B cell (primary cell): ENCODE data around the gene SHB. TPM values are rescaled to one million over a fixed set of nuclear protein-coding genes. Genes with fewer than 3 reads are reported as not detected.

Experiments used
- ATAC-seq: fragments of 200-7000 bp; cut with Tn5 transposase; one replicate; pipeline ENCODE4 v1.10.0; 2021; ENCODE audit warnings: low read depth, mild to moderate bottlenecking, moderate number of reproducible peaks, moderate library complexity
- CTCF ChIA-PET: fragments of 350-600 bp; sonication (Branson Sonifier 250); formaldehyde crosslinking; loops from one replicate; lab custom pipeline; 2021; ENCODE audit warnings: antibody characterized with exemption, inconsistent platforms; lab: Charles Lee
- POLR2A ChIA-PET: fragments of 350-600 bp; sonication (Branson Sonifier 250); formaldehyde crosslinking; loops from one replicate; lab custom pipeline; 2021; ENCODE audit warnings: antibody characterized with exemption; lab: Charles Lee
- DNase-seq: peaks from one replicate; pipeline ENCODE4 v3.0.0; 2013
- H2AFZ ChIP-seq: 2 replicates; pipeline ENCODE4 v1.6.1; 2012; ENCODE audit warnings: mild to moderate bottlenecking, low read depth, low read length; ENCODE audit not compliant: insufficient read depth, poor library complexity, severe bottlenecking
- H3K27ac ChIP-seq, 2 donors: 1 replicate in 1 of 2; 2 replicates in 1 of 2; pipeline ENCODE4 v1.5.1; 2012 to 2013; ENCODE audit warnings: low read length in 2 of 2, mild to moderate bottlenecking in 2 of 2, moderate library complexity in 1 of 2
- H3K27me3 ChIP-seq, 4 experiments: fragments of 200-600 bp in 1 of 4; sonication (generic) in 1 of 4; replicated peaks in 1 of 4; 1 replicate in 2 of 4; 2 replicates in 2 of 4; pipeline versions ENCODE4 v1.6.1 to v1.7.0; 2013 to 2016; ENCODE audit warnings: low read length in 3 of 4, mild to moderate bottlenecking in 2 of 4, mixed read lengths in 1 of 4, moderate library complexity in 1 of 4; ENCODE audit not compliant: insufficient read depth in 4 of 4, control insufficient read depth in 3 of 4; ENCODE audit errors: control extremely low read depth in 1 of 4
- H3K36me3 ChIP-seq, 2 experiments: replicated peaks in 1 of 2; 1 replicate in 1 of 2; 2 replicates in 1 of 2; pipeline versions ENCODE4 v1.6.1 to v1.7.1; 2013; ENCODE audit warnings: low read length in 1 of 2; ENCODE audit not compliant: insufficient read depth in 2 of 2, control insufficient read depth in 1 of 2; ENCODE audit errors: control extremely low read depth in 1 of 2, extremely low read depth in 1 of 2
- H3K4me1 ChIP-seq, 2 donors: fragments of 200-600 bp in 1 of 2; sonication (generic) in 1 of 2; 1 replicate in 1 of 2; 2 replicates in 1 of 2; pipeline versions ENCODE4 v1.5.1 to v1.6.1; 2013 to 2017; ENCODE audit warnings: low read length in 2 of 2; ENCODE audit not compliant: control insufficient read depth in 2 of 2, insufficient read depth in 2 of 2
- H3K4me2 ChIP-seq: replicated peaks from 2 replicates; pipeline ENCODE3; 2012; ENCODE audit warnings: mild to moderate bottlenecking, low read depth, low read length; ENCODE audit not compliant: poor library complexity, severe bottlenecking
- H3K4me3 ChIP-seq, 5 experiments: fragments of 200-600 bp in 1 of 5; sonication (generic) in 1 of 5; 1 replicate in 3 of 5; 2 replicates in 2 of 5; pipeline versions ENCODE4 v1.5.1 to v1.7.0; 2011 to 2016; ENCODE audit warnings: low read length in 4 of 5, mild to moderate bottlenecking in 4 of 5, low read depth in 2 of 5, control low read depth in 1 of 5, moderate library complexity in 1 of 5; ENCODE audit not compliant: insufficient read depth in 1 of 5; ENCODE audit errors: control extremely low read depth in 1 of 5, extremely low read depth in 1 of 5
- H3K79me2 ChIP-seq: fragments of 200-600 bp; sonication (generic); one replicate; pipeline ENCODE4 v1.6.0; 2016; ENCODE audit warnings: low read length; ENCODE audit not compliant: control insufficient read depth, insufficient read depth
- H3K9ac ChIP-seq: fragments of 200-600 bp; sonication (generic); 2 replicates; pipeline ENCODE4 v1.6.1; 2017; ENCODE audit warnings: mild to moderate bottlenecking, low read length, moderate library complexity
- H3K9me3 ChIP-seq, 3 donors: one replicate each; pipeline versions ENCODE4 v1.6.1 to v1.7.1; 2013; ENCODE audit warnings: low read length in 2 of 3; ENCODE audit not compliant: control insufficient read depth in 2 of 3, insufficient read depth in 1 of 3; ENCODE audit errors: control extremely low read depth in 1 of 3
- H4K20me1 ChIP-seq: 2 replicates; pipeline ENCODE4 v1.6.0; 2012; ENCODE audit warnings: mild to moderate bottlenecking, low read length; ENCODE audit not compliant: insufficient read depth, control insufficient read depth, poor library complexity, severe bottlenecking
- H3K27ac Mint-ChIP-seq: one replicate; pipeline ENCODE4 v1.8.0; 2021; ENCODE audit warnings: mixed read lengths
- H3K27me3 Mint-ChIP-seq: one replicate; pipeline ENCODE4 v1.8.0; 2021; ENCODE audit warnings: mixed read lengths
- H3K4me1 Mint-ChIP-seq: one replicate; pipeline ENCODE4 v1.8.0; 2021; ENCODE audit warnings: mixed read lengths
- H3K4me3 Mint-ChIP-seq: one replicate; pipeline ENCODE4 v1.8.0; 2021; ENCODE audit warnings: mixed read lengths
- H3K9me3 Mint-ChIP-seq: one replicate; pipeline ENCODE4 v1.8.0; 2022; ENCODE audit warnings: mixed read lengths; ENCODE audit not compliant: insufficient read depth
- EZH2 ChIP-seq: IDR thresholded peaks from 2 replicates; pipeline ENCODE4 v1.6.1; 2012; ENCODE audit warnings: borderline replicate concordance, low read depth, mild to moderate bottlenecking, moderate library complexity, low read length; ENCODE audit not compliant: insufficient read depth, poor library complexity, severe bottlenecking
- WGBS: methylation state at CpG from one replicate; pipeline ENCODE4 v1.1.5; 2013; ENCODE audit warnings: missing lambda C conversion rate; ENCODE audit not compliant: insufficient coverage; 5-methylcytosine and 5-hydroxymethylcytosine counted together
- intact Hi-C: fragments of 100-400 bp; cut with micrococcal nuclease; formaldehyde crosslinking; loops from one replicate; pipeline ENCODE4 v1.10.0; 2022
- polyA plus RNA-seq: library from polyadenylated mRNA; depleted of rRNA; stranded (reverse); fragments of >200 nt; gene quantifications from 2 replicates; pipeline ENCODE4 v1.2.3, GENCODE V29; 2012
- total RNA-seq, 2 donors: library from RNA; stranded (reverse); fragments of 120-200 nt in 1 of 2; gene quantifications; 1 replicate in 1 of 2; 2 replicates in 1 of 2; pipeline versions ENCODE4 v1.2.3 to v1.2.4, GENCODE V29; 2013 to 2022
- TF ChIP-seq, protein P1 (sequence below): fragments of 200-600 bp; IDR thresholded peaks from one replicate; pipeline ENCODE4 v1.8.0; 2022; ENCODE audit warnings: antibody characterized with exemption, mild to moderate bottlenecking

The SHB gene
- total and polyA plus RNA-seq, 2 donors (not counting 1 experiment from before 2014, with no cell fraction given), result 0.06 to 1.9 TPM

DNA sequence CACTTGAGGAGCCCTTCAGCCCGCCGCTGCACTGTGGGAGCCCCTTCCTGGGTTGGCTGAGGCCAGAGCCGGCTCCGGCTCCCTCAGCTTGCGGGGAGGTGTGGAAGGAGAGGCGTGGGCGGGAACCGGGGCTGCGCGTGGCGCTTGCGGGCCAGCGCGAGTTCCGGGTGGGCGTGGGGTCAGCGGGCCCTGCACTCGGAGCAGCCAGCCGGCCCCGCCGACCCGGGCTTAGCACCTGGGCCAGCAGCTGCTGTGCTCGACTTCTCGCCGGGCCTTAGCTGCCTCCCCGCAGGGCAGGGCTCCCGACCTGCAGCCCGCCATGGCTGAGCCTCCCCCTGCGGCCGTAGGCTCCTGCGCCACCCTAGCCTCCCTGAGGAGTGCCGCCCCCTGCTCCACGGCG, 6.2 kb upstream of the SHB start:
- no peaks in the 10 kb centered on the region for H3K4me1 ChIP-seq
- no peak overlapping the region for H2AFZ ChIP-seq
- Mint-ChIP-seq H3K9me3 (no peaks in the 10 kb centered on the region), H3K27me3 (peaks cover 21% of the 10 kb centered on the region), H3K4me1 (no peaks in the 10 kb centered on the region), H3K4me3 (no peak overlapping the region), H3K27ac (no peak overlapping the region)
- no peak for TF ChIP-seq EZH2
- TF ChIP-seq, protein P1, sequence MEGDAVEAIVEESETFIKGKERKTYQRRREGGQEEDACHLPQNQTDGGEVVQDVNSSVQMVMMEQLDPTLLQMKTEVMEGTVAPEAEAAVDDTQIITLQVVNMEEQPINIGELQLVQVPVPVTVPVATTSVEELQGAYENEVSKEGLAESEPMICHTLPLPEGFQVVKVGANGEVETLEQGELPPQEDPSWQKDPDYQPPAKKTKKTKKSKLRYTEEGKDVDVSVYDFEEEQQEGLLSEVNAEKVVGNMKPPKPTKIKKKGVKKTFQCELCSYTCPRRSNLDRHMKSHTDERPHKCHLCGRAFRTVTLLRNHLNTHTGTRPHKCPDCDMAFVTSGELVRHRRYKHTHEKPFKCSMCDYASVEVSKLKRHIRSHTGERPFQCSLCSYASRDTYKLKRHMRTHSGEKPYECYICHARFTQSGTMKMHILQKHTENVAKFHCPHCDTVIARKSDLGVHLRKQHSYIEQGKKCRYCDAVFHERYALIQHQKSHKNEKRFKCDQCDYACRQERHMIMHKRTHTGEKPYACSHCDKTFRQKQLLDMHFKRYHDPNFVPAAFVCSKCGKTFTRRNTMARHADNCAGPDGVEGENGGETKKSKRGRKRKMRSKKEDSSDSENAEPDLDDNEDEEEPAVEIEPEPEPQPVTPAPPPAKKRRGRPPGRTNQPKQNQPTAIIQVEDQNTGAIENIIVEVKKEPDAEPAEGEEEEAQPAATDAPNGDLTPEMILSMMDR, result no peak
- no peaks in the 10 kb centered on the region for H3K79me2 ChIP-seq
- DNase-seq, result no peak
- no peak overlapping the region for H3K4me2 ChIP-seq
- ATAC-seq, result no peak
- H3K9ac ChIP-seq, result no peak overlapping the region
- H3K27me3 ChIP-seq, result peaks cover 0 to 6% (median 3%) of the 10 kb centered on the region in 4 experiments
- intact Hi-C loops, result no loop called here
- POLR2A ChIA-PET, result no interaction called here
- H3K27ac ChIP-seq, result no peak overlapping the region
- no peaks in the 10 kb centered on the region for H4K20me1 ChIP-seq
- WGBS, result 97% methylated on average over 32 of the region's 34 CpGs
- peaks cover 0 to 3% (median 0%) of the 10 kb centered on the region in 3 donors for H3K9me3 ChIP-seq
- H3K4me3 ChIP-seq, result no peak overlapping the region
- CTCF ChIA-PET, result interaction anchor here (1.1 kb wide), 1 partner anchor 12 kb away, joined by 3 read pairs; no protein-coding TSS in a partner anchor
- no peaks in the 10 kb centered on the region for H3K36me3 ChIP-seq

DNA sequence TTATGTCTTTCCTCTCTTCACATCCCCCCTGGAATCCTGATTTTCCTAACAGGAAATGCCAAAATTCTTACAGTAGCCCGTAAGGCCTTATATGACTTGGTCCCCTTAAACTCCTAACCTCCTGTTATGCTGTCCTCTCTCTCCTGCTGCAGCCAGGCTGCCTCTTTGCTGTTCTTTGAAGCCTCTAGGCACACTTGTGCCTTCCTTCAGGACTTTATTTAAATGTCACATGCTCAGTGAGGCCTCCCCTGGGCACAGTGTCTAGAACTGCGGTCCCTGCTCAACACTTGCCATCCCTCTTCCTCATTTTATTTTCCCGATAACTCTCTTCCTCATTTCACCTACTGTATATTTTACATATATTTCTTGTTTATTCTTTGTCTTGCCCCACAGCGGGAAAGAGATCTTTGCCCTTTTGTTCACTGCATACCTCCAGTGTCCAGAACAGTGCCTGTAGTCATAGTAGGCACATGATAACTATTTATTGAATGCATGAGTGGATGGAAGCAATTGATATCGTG, 5.5 kb upstream of the SHB start:
- Mint-ChIP-seq H3K27me3 (peaks cover 16% of the 10 kb centered on the region), H3K4me1 (peaks cover 3% of the 10 kb centered on the region), H3K4me3 (no peak overlapping the region), H3K9me3 (no peaks in the 10 kb centered on the region), H3K27ac (no peak overlapping the region)
- H3K9me3 ChIP-seq, result peaks cover 0 to 3% (median 0%) of the 10 kb centered on the region in 3 donors
- H3K27ac ChIP-seq, result no peak overlapping the region
- no peak overlapping the region for H3K4me3 ChIP-seq
- peaks cover 0 to 5% of the 10 kb centered on the region in 2 donors for H3K4me1 ChIP-seq
- no peak for DNase-seq
- H2AFZ ChIP-seq, result no peak overlapping the region
- H3K9ac ChIP-seq, result no peak overlapping the region
- no peak for ATAC-seq
- no peaks in the 10 kb centered on the region for H3K36me3 ChIP-seq
- peaks cover 0 to 9% (median under 1%) of the 10 kb centered on the region in 4 experiments for H3K27me3 ChIP-seq
- POLR2A ChIA-PET, result no interaction called here
- H4K20me1 ChIP-seq, result no peaks in the 10 kb centered on the region
- no peaks in the 10 kb centered on the region for H3K79me2 ChIP-seq
- TF ChIP-seq, protein P1, result no peak
- TF ChIP-seq EZH2, result no peak
- intact Hi-C loops, result no loop called here
- CTCF ChIA-PET, result no interaction called here
- H3K4me2 ChIP-seq, result no peak overlapping the region
- WGBS, result 91% methylated on average over 2 of the region's 5 CpGs
